Vagina (tissue), 2 donors: ENCODE measurements around the gene ASPDH. TPM values are rescaled to one million over a fixed set of nuclear protein-coding genes. Genes with fewer than 3 reads are reported as not detected.

Experiments
- DNase-seq, 2 donors: peaks; one replicate each; pipeline ENCODE4 v3.0.0-alpha.2; 2017; ENCODE audit errors: extremely low spot score in 2 of 2
- H3K27ac ChIP-seq: fragments of 200-600 bp; sonication (generic); one replicate; pipeline ENCODE4 v1.5.1; 2019
- H3K27me3 ChIP-seq: fragments of 200-600 bp; sonication (generic); one replicate; pipeline ENCODE4 v1.5.1; 2019
- H3K36me3 ChIP-seq, 2 donors: fragments of 200-600 bp; sonication (generic); one replicate each; pipeline ENCODE4 v1.5.1; 2017 to 2019
- H3K4me1 ChIP-seq: fragments of 200-600 bp; sonication (generic); one replicate; pipeline ENCODE4 v1.5.1; 2019
- H3K4me3 ChIP-seq, 2 donors: fragments of 200-600 bp; sonication (generic); 1 replicate in 1 of 2; 2 replicates in 1 of 2; pipeline ENCODE4 v1.5.1; 2016 to 2019
- H3K9me3 ChIP-seq: fragments of 200-600 bp; sonication (generic); one replicate; pipeline ENCODE4 v1.5.1; 2019
- POLR2A ChIP-seq, 2 donors: fragments of 450-650 bp; IDR thresholded peaks; one replicate each; pipeline ENCODE4 v1.6.1; 2017; ENCODE audit warnings: antibody characterized with exemption in 2 of 2, mild to moderate bottlenecking in 2 of 2, moderate library complexity in 2 of 2
- POLR2AphosphoS5 ChIP-seq, 2 donors: sonication (generic); formaldehyde crosslinking; IDR thresholded peaks; one replicate each; pipeline ENCODE4 v1.9.0; 2017; ENCODE audit warnings: antibody characterized with exemption in 2 of 2, mild to moderate bottlenecking in 2 of 2, low read depth in 1 of 2; ENCODE audit not compliant: insufficient read depth in 1 of 2
- intact Hi-C: fragments of 100-400 bp; cut with DNase I; formaldehyde crosslinking; loops from one replicate; pipeline ENCODE4 v1.15.1; 2023
- total RNA-seq: library from RNA; depleted of rRNA; stranded (reverse); fragments of >200 nt; gene quantifications from one replicate; pipeline ENCODE4 v1.2.3, GENCODE V29; 2016
- TF ChIP-seq, protein P1 (sequence below), 3 experiments: fragments of 450-650 bp in 2 of 3; fragments of 200-600 bp in 1 of 3; sonication (generic) in 1 of 3; IDR thresholded peaks; one replicate each; pipeline ENCODE4 v1.5.1; 2017 to 2019; ENCODE audit warnings: antibody characterized with exemption in 3 of 3, mild to moderate bottlenecking in 2 of 3, moderate library complexity in 2 of 3

The ASPDH gene
- total RNA-seq, 1 donor from 2014 or later, result not detected

DNA sequence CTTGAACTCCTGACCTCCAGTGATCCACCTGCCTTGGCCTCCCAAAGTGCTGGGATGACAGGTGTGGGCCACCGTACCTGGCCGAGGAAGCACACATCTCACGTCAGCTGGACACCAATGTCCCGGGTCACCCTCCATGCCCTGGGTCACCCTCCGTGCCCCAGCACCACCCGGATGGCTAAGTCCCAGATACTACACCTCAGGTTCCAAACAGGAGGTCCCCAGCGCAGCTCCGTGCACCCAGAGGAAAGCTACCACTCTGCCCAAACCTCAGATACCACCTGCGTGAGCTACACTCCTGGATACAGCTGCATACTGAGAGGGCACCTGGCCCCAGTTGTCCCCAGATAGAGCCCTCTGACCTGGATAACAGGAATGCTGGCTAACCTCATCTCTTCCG, 40.5 kb upstream of the ASPDH start:
- intact Hi-C loops, result no loop called here
- Histone ChIP-seq H3K9me3 (no peaks in the 10 kb centered on the region), H3K27me3 (no peaks in the 10 kb centered on the region), H3K36me3 (no peaks in the 10 kb centered on the region), H3K27ac (no peak overlapping the region), H3K4me3 (no peak overlapping the region), H3K4me1 (peaks cover 35% of the 10 kb centered on the region)
- TF ChIP-seq POLR2AphosphoS5 (IDR thresholded peaks at IDR 0.05; ENCODE audit: insufficient read depth in 1 of 2, low read depth in 1 of 2), result no peak
- no peak for TF ChIP-seq POLR2A (IDR thresholded peaks at IDR 0.05)
- TF ChIP-seq, protein P1, sequence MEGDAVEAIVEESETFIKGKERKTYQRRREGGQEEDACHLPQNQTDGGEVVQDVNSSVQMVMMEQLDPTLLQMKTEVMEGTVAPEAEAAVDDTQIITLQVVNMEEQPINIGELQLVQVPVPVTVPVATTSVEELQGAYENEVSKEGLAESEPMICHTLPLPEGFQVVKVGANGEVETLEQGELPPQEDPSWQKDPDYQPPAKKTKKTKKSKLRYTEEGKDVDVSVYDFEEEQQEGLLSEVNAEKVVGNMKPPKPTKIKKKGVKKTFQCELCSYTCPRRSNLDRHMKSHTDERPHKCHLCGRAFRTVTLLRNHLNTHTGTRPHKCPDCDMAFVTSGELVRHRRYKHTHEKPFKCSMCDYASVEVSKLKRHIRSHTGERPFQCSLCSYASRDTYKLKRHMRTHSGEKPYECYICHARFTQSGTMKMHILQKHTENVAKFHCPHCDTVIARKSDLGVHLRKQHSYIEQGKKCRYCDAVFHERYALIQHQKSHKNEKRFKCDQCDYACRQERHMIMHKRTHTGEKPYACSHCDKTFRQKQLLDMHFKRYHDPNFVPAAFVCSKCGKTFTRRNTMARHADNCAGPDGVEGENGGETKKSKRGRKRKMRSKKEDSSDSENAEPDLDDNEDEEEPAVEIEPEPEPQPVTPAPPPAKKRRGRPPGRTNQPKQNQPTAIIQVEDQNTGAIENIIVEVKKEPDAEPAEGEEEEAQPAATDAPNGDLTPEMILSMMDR (IDR thresholded peaks at IDR 0.05), result no peak
- DNase-seq, result no peak

DNA sequence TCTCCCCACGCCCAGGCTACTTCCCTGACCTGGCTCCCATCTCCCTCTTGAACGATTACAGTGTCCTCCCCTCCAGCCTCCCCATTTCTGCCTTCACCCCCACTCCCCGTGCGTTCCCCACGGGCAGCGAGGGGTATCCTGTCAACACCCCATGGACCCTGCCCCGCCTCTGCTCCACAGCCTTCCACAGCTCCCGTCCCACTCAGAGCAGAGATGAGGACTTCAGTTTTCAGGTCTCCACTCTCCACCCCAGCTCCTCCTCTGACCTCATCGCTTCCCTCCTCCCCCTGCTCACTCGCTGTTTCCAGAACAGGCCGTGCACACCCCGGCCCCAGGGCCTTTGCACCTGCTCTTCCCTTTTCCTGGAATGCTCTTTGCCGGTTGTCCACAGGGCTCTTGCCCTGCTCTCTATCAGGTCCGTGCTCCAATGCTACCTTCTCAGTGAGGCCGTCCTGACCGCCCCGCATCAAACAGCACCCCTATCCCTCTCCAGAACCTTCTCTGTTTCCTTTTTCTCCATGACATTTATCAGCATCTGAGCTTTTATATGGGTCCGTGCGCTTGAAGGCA, 39.5 kb upstream of the ASPDH start:
- Histone ChIP-seq H3K4me1 (peaks cover 40% of the 10 kb centered on the region), H3K4me3 (no peak overlapping the region), H3K27ac (no peak overlapping the region), H3K9me3 (no peaks in the 10 kb centered on the region), H3K27me3 (no peaks in the 10 kb centered on the region), H3K36me3 (no peaks in the 10 kb centered on the region)
- no peak for DNase-seq
- TF ChIP-seq, protein P1 (IDR thresholded peaks at IDR 0.05), result no peak
- TF ChIP-seq POLR2A (IDR thresholded peaks at IDR 0.05) (no peak), POLR2AphosphoS5 (IDR thresholded peaks at IDR 0.05; ENCODE audit: insufficient read depth in 1 of 2, low read depth in 1 of 2) (no peak)
- intact Hi-C loops, result no loop called here

DNA sequence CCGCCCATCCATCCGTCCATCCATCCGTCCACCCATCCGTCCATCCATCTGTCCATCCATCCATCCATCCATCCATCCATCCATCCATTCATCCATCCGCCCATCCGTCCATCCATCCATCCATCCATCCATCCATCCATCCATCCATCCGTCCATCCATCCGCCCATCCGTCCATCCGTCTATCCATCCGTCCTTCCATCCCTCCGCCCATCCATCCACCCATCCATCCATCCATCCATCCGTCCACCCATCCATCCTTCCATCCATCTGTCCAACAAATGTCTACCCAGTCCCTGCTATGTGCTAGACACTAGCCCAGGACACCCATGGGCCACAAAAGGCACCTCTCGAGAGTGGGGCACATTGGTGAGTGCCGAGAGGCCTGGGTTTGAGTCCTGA, 38.8 kb upstream of the ASPDH start:
- H3K27me3 ChIP-seq, result no peaks in the 10 kb centered on the region
- H3K36me3 ChIP-seq, result no peaks in the 10 kb centered on the region
- H3K4me3 ChIP-seq, result no peak overlapping the region
- TF ChIP-seq POLR2AphosphoS5 (IDR thresholded peaks at IDR 0.05; ENCODE audit: insufficient read depth in 1 of 2, low read depth in 1 of 2) (no peak), POLR2A (IDR thresholded peaks at IDR 0.05) (no peak)
- TF ChIP-seq, protein P1 (IDR thresholded peaks at IDR 0.05), result no peak
- intact Hi-C loops, result no loop called here
- DNase-seq, result no peak
- no peaks in the 10 kb centered on the region for H3K9me3 ChIP-seq
- peaks cover 40% of the 10 kb centered on the region for H3K4me1 ChIP-seq
- no peak overlapping the region for H3K27ac ChIP-seq

DNA sequence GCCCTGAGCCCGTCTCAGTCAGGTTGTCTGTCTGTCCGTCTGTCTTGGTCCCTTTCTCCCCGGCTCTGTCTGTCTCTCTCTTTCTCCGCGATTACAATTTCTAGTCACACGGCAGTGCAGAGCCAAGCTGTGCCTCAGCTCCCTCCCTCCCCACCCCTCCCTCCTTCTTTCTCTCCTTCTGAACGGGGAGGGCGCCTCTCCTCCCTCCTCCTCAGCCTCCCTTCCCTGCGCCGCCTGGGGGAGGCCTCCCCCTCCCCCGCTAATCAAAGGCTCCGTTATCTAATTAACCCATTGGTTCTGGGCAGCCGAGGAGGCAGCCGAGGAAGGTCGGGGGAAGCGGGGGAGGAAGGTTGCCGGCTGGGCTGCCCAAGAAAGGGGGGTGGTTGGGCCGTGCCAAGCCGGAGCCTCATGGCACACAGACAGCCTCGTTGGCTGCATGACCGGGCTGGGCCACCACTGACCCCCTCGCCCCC, 38.0 kb upstream of the ASPDH start:
- peak overlapping the region; percentile 31 for H3K4me3 ChIP-seq
- no peaks in the 10 kb centered on the region for H3K27me3 ChIP-seq
- no peaks in the 10 kb centered on the region for H3K36me3 ChIP-seq
- intact Hi-C loops, result no loop called here
- DNase-seq, result no peak
- no peaks in the 10 kb centered on the region for H3K9me3 ChIP-seq
- peak overlapping the region; percentile 29 for H3K27ac ChIP-seq
- H3K4me1 ChIP-seq, result peaks cover 39% of the 10 kb centered on the region
- no peak for TF ChIP-seq POLR2AphosphoS5 (IDR thresholded peaks at IDR 0.05; ENCODE audit: insufficient read depth in 1 of 2, low read depth in 1 of 2)
- no peak for TF ChIP-seq POLR2A (IDR thresholded peaks at IDR 0.05)
- TF ChIP-seq, protein P1 (IDR thresholded peaks at IDR 0.05), result no peak

DNA sequence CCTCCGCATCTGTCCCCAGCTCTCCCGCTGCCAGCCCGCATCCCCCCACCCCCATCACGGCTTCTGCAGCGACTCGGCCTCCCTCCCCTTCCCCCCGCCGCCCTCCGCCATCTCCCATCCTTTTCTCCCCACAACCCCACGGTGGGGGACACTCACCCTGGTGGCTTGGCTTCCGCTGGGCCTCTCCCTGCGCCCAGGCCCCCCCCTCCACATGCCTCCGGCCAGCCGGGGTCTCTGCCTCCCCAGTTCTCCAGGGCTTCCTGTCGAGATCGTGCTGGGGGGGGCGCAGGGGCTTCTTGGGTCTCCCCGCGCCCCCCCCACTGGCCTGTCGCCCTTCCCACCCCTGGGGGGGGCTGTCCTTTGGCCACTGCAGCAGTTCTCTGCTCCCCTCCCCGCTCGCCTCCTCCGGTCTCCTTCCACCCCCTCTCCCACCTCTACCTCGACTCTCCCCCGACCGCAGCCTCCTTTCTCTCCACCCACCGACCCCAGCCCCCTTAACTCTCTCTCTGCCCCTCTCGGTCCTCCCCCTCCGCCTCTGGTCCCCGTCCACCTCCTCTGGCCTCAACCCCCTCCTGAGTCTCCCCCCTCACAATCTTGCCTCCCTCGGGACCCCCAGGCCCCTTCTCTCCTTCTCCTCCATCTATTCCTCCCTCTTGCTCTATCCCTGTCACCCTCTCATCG, 37.5 kb upstream of the ASPDH start:
- Histone ChIP-seq H3K4me3 (peak overlapping the region; percentile 31), H3K4me1 (peaks cover 34% of the 10 kb centered on the region), H3K27me3 (no peaks in the 10 kb centered on the region), H3K9me3 (no peaks in the 10 kb centered on the region), H3K36me3 (no peaks in the 10 kb centered on the region), H3K27ac (peak overlapping the region; percentile 29)
- intact Hi-C loops, result no loop called here
- DNase-seq, result no peak
- TF ChIP-seq, protein P1 (IDR thresholded peaks at IDR 0.05), result no peak
- TF ChIP-seq POLR2A (IDR thresholded peaks at IDR 0.05), result no peak
- TF ChIP-seq POLR2AphosphoS5 (IDR thresholded peaks at IDR 0.05; ENCODE audit: insufficient read depth in 1 of 2, low read depth in 1 of 2), result no peak
